Sigmoid colon (tissue), 4 donors: Measurements from ENCODE around the gene SLC44A4.

ENCODE experiments used
- EP300 ChIP-seq, 4 donors: sonication (generic); formaldehyde crosslinking; IDR thresholded peaks; one replicate each; pipeline ENCODE4 v1.6.1; 2017; ENCODE audit warnings: antibody characterized with exemption in 4 of 4
- POLR2A ChIP-seq, 2 donors: fragments of 450-650 bp; IDR thresholded peaks; one replicate each; pipeline ENCODE4 v1.6.1; 2016; ENCODE audit warnings: antibody characterized with exemption in 2 of 2, mild to moderate bottlenecking in 2 of 2, moderate library complexity in 2 of 2
- POLR2AphosphoS5 ChIP-seq, 4 donors: sonication (generic); formaldehyde crosslinking; IDR thresholded peaks; one replicate each; pipeline ENCODE4 v1.6.1; 2017; ENCODE audit warnings: antibody characterized with exemption in 4 of 4
- TF ChIP-seq, protein P1 (sequence below), 4 experiments: fragments of 450-650 bp in 3 of 4; fragments of 200-600 bp in 1 of 4; IDR thresholded peaks; one replicate each; pipeline ENCODE4 v1.5.1; 2016 to 2019; ENCODE audit warnings: antibody characterized with exemption in 4 of 4, mild to moderate bottlenecking in 3 of 4, moderate library complexity in 2 of 4

DNA sequence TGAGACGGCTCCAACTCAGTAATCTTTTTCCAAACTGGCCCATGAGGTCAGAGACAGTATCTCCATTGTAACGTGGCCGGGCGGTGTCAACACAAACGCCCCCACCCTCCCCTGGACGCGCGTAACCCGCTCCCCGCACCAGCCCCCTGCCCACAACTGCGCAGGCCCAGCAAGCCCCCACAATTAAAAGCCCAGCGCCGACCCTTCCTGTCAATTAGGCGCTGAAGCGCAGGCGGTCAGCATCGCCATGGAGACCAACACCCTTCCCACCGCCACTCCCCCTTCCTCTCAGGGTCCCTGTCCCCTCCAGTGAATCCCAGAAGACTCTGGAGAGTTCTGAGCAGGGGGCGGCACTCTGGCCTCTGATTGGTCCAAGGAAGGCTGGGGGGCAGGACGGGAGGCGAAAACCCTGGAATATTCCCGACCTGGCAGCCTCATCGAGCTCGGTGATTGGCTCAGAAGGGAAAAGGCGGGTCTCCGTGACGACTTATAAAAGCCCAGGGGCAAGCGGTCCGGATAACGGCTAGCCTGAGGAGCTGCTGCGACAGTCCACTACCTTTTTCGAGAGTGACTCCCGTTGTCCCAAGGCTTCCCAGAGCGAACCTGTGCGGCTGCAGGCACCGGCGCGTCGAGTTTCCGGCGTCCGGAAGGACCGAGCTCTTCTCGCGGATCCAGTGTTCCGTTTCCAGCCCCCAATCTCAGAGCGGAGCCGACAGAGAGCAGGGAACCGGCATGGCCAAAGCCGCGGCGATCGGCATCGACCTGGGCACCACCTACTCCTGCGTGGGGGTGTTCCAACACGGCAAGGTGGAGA lies 63.6 kb downstream of the SLC44A4 start, which contains the start of the genes HSPA1A and HSPA1L:
- TF ChIP-seq POLR2A (IDR thresholded peaks at IDR 0.05) (peak; percentile 100), POLR2AphosphoS5 (IDR thresholded peaks at IDR 0.05) (peak; percentile 100), EP300 (IDR thresholded peaks at IDR 0.05) (peak in 1 of 4 donors; percentile 74)
- TF ChIP-seq, protein P1, sequence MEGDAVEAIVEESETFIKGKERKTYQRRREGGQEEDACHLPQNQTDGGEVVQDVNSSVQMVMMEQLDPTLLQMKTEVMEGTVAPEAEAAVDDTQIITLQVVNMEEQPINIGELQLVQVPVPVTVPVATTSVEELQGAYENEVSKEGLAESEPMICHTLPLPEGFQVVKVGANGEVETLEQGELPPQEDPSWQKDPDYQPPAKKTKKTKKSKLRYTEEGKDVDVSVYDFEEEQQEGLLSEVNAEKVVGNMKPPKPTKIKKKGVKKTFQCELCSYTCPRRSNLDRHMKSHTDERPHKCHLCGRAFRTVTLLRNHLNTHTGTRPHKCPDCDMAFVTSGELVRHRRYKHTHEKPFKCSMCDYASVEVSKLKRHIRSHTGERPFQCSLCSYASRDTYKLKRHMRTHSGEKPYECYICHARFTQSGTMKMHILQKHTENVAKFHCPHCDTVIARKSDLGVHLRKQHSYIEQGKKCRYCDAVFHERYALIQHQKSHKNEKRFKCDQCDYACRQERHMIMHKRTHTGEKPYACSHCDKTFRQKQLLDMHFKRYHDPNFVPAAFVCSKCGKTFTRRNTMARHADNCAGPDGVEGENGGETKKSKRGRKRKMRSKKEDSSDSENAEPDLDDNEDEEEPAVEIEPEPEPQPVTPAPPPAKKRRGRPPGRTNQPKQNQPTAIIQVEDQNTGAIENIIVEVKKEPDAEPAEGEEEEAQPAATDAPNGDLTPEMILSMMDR (IDR thresholded peaks at IDR 0.05), result no peak
